Amygdala (tissue), 56 donors: Measurements from ENCODE around the gene CCR3.

Experiments used
- DNase-seq, 56 donors: peaks; one replicate each; lab custom pipeline; 2025; lab: John Stamatoyannopoulos, UW

The CCR3 gene

GRCh38 chr3:46270474-46270873 lies 28.2 kb downstream of the CCR3 start:
- no peak for DNase-seq

DNA sequence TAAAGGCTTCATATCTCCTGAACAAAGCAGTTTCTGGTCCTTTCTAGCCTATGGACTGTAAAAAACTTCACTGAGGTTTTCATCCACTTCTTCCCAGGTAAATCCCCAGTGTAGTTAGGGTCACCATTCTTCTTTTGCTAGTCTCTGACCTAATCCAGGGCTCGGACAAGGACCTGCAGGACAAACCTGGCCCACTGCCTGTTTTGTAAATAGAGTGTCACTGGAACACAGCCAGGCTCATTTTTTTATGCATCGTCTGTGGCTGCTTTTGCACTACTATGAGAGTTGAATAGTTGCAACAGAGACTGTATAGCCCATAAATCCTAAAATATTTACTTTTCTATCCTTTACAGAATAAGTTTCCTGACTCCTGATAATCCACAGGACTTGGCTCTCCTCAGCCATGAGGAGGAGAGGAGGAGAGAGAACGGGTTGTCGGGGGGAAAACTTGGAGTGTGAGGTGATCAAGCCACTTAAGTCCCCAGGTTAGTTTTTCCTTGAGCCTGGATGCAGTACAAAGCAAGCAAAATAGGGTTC lies 29.0 kb downstream of the CCR3 start:
- DNase-seq = no peak

GRCh38 chr3:46272028-46272451 lies 29.8 kb downstream of the CCR3 start:
- no peak for DNase-seq

- DNase-seq = peak in 8 of 56 donors; percentile 2 to 37 (median 8)
These were observed 34.3 kb downstream of the CCR3 start for GRCh38 chr3:46276497-46277099.

DNA sequence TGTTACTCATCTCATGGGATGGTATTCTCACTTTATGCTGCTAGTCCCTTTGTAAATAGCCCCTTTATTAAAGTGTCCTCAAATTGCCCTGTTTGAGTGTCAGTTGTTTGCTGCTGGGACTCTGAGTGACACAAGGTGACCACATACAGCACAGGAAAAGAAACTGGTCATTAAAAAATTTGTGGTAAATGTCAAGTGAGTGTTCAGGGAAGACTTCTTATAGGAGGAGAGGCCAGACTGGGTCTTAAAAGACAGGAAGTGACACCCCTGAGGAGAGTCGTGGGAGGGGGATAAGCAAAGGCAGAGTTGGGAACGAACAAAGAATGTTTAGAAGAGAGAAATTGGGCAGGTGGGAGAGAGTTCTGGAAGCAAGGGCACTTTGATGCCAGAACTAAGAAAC lies 35.2 kb downstream of the CCR3 start:
- no peak for DNase-seq

- no peak for DNase-seq
These were observed 36.8 kb downstream of the CCR3 start for GRCh38 chr3:46278816-46279672.

GRCh38 chr3:46280105-46280797 lies 38.0 kb downstream of the CCR3 start:
- no peak for DNase-seq

- DNase-seq = no peak
These were observed 39.3 kb downstream of the CCR3 start for GRCh38 chr3:46281551-46281950.

GRCh38 chr3:46282041-46282440 lies 39.8 kb downstream of the CCR3 start:
- no peak for DNase-seq

DNA sequence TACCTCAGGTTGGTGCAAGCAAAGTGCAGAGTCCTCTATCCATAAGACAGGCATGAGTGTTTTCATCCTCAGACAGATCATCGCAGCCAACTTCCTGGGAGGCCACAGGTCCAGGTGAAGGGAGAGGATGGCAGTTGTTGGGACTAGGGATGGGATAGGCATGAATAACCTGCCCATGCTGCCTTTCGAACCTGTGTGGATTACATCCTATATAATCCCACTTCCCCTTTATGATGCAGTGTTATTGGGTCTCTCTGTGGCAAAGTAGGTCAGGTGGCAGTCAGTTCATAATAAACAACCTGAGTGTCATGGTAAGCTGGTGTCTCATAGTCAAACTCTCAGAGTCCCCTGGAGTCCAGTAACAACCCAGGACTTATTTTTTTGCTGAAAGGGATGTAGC lies 40.4 kb downstream of the CCR3 start:
- no peak for DNase-seq

DNA sequence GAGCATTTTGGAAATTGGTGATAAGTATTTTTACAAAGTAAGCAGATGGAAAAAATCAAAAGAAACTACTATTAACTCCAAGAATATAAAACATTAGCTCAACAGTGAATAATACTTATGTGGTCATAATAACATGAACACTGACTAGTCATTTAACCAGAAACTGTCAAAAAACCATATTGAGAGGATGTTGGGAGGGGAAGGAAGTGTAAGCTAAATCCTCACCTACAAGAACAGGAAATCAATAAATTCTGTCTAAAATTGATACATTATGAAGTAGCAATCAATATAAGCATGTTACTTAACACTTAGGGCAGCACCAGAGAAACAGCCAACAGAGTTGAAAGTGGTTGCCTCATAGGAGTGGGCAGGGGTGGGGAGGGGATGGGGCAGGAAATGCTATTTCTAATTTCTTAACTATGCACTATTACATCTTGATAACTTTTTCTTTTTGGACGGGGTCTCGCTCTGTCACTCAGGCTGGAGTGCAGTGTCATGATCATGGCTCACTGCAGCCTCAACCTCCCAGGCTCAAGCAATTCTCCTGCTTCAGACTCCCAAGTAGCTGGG lies 41.7 kb downstream of the CCR3 start:
- DNase-seq = no peak

- no peak for DNase-seq
These were observed 42.9 kb downstream of the CCR3 start for GRCh38 chr3:46284981-46285683.

DNA sequence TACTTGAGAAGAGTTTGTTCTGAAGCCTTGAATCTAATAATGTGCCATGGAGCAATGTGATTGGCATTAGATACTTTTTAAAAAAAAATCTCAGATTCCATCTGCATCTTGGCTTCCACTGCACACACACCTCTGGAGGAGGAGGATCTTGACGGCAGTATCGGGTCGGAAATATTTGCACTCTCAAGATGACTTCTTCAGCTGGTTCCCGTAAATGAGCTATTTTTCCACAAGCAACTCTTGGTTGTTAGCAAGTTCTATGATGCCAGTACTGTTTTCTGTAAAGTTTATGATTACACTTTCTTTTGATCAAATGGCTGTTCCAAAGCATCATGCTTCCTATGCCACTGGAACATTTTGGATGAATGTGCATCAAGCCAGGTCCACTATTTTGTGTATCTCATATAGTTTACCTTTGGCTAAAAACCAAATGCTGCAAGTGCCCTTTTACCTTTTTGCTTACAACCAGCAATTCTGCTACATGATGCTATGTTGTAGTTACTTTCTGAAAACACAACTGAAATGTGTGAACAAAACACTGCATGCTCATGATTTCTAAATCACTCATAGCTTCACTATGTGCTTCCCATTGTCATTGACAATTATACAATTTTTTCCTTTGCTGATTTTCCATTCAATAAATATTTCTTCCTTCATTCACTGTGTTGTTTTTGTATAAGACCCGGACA lies 43.8 kb downstream of the CCR3 start:
- DNase-seq = no peak

DNA sequence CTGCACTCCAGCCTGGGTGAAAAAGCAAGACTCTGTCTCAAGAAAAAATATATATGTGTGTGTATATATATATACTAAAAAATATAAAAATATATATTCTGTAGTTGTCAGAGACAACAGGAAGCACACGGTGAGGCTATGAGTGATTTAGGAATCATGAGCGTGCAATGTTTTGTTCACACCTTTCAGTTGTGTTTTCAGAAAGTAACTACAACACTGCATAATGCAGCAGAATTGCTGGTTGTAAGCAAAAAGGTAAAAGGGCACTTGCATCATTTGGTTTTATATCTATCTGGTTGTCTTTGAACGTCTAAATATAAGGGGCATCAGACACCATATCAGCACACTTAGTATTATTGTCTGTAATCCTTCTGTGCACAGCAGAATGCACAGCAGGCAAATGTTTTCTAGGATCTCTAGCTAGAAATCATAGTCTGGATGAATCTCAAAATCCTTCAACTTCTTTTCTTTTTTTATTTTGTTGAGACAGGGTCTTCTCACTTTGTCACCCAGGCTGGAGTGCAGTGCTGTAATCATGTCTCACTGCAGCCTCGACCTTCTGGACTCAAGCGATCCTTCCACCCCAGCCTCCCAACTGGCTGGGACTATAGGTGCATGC lies 44.8 kb downstream of the CCR3 start:
- no peak for DNase-seq

- no peak for DNase-seq
These were observed 47.3 kb downstream of the CCR3 start for GRCh38 chr3:46289551-46289950.

DNA sequence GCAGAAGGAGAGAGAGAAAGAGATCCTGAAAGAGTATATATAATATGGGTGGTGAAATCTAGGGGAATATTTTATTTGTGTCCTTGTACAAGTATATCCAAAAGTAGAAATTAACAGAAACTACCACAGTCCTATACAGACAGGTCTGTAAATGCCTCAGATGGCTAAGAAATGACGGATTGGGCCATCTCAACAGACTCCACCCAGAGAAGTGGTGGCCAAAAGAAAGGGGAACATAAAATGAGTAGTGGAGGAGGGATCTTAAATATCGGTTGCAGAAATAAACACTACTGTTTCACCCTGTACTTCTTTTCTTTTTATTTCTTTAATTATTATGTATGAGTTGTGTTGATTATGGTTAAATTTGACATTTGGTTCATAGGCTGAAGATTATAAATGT lies 47.7 kb downstream of the CCR3 start:
- DNase-seq = no peak

GRCh38 chr3:46291046-46291445 lies 48.8 kb downstream of the CCR3 start:
- no peak for DNase-seq

- no peak for DNase-seq
These were observed 50.9 kb downstream of the CCR3 start for GRCh38 chr3:46293035-46293724.
